Measurements from ENCODE around the gene PRAME. TPM values are rescaled to one million over a fixed set of nuclear protein-coding genes. Genes with fewer than 3 reads are reported as not detected.

Gene PRAME
- total RNA-seq, 4 donors from 2014 or later: not detected

GRCh38 chr22:22565981-22566380, 6.9 kb upstream of the PRAME start:
- H3K4me3 ChIP-seq: no peak overlapping the region
- H3K27ac ChIP-seq: no peak overlapping the region
- no peaks in the 10 kb centered on the region for H3K36me3 ChIP-seq
- H3K4me1 ChIP-seq: no peaks in the 10 kb centered on the region
- peaks cover 47% of the 10 kb centered on the region for H3K27me3 ChIP-seq
- ATAC-seq: no peak
- H3K9me3 ChIP-seq: peaks cover 0 to 10% (median 0%) of the 10 kb centered on the region in 3 donors
- 73 to 100% methylated on average over 1 to 2 of the region's 2 CpGs for WGBS, 2 donors (ENCODE audit: low coverage in 1 of 2)
- TF ChIP-seq EP300 (IDR thresholded peaks at IDR 0.05) (no peak), CTCF (IDR thresholded peaks at IDR 0.05) (no peak), POLR2A (IDR thresholded peaks at IDR 0.05) (no peak), POLR2AphosphoS5 (IDR thresholded peaks at IDR 0.05) (no peak)

- WGBS, 2 donors (ENCODE audit: low coverage in 1 of 2): 96 to 97% methylated on average over 4 to 5 of the region's 25 CpGs
- Histone ChIP-seq H3K36me3 (no peaks in the 10 kb centered on the region), H3K27me3 (peaks cover 11% of the 10 kb centered on the region), H3K9me3 (no peaks in the 10 kb centered on the region), H3K4me1 (no peaks in the 10 kb centered on the region), H3K27ac (no peak overlapping the region), H3K4me3 (no peak overlapping the region)
- ATAC-seq: no peak
- no peak for TF ChIP-seq EP300 (IDR thresholded peaks at IDR 0.05)
- TF ChIP-seq POLR2AphosphoS5 (IDR thresholded peaks at IDR 0.05): no peak
- no peak for TF ChIP-seq CTCF (IDR thresholded peaks at IDR 0.05)
- no peak for TF ChIP-seq POLR2A (IDR thresholded peaks at IDR 0.05)
Observed at GRCh38 chr22:22558071-22558971, 744 bp downstream of the PRAME start.

DNA sequence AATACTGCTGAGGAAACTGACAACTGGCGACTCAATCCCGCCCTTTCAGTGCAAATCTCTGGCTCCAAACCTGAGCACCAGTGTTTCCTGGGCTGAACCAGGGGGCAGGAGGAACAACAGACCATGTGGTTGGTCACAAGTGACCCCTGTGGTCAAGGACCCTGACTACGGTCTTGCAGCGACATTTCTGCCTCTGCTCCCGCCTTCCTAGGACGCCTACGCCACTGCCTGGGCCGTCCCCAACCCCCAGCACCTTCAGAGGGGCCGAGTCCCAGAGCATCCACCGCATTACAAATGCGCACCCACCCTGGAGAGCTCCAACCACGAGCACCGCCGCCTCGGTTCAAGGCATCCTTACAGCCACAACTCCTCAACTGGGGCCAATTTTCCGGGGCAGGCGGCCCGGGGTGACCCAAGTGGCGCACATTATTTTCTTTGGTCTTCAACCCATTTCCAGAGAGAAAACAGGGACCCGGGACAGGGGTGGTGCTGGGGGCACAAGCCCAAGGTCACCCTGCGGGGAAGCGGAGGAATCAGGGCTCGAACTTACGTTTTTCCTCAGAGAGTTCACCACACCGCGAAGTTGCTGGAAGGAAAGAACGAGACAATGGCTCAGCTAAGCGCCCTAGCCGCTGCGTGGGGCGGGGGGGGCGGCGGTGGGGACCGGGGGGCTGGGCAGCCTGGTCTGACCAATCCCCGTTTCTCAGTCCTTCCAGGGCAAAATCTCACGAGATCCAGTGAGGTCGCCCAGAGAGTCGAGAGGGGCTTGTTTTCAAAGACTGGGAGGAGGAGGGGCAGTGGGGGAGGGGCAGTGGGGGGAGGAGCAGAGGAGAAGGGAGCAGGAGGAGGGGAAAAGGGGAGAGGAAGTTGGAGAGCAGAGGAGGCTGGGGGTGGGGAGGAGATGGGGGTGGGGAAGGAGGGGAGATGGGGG, 1.8 kb downstream of the PRAME start:
- H3K27ac ChIP-seq: no peak overlapping the region
- TF ChIP-seq POLR2A (IDR thresholded peaks at IDR 0.05): no peak
- WGBS, 2 donors (ENCODE audit: low coverage in 1 of 2): 89% methylated on average over 3 of the region's 38 CpGs; no CpG with 5 or more reads in 1 of the 2 donors

GRCh38 chr22:22556578-22556977, 2.5 kb downstream of the PRAME start:
- Histone ChIP-seq H3K27me3 (peaks cover 11% of the 10 kb centered on the region), H3K36me3 (no peaks in the 10 kb centered on the region), H3K9me3 (no peaks in the 10 kb centered on the region), H3K4me1 (no peaks in the 10 kb centered on the region), H3K4me3 (no peak overlapping the region), H3K27ac (no peak overlapping the region)
- TF ChIP-seq POLR2AphosphoS5 (IDR thresholded peaks at IDR 0.05): no peak
- TF ChIP-seq CTCF (IDR thresholded peaks at IDR 0.05): no peak
- no peak for TF ChIP-seq POLR2A (IDR thresholded peaks at IDR 0.05)
- TF ChIP-seq EP300 (IDR thresholded peaks at IDR 0.05): no peak
- ATAC-seq: no peak
- WGBS, 2 donors (ENCODE audit: low coverage in 1 of 2): 87% methylated on average over 3 of the region's 14 CpGs; no CpG with 5 or more reads in 1 of the 2 donors

More for the DNA sequence above, 1.8 kb downstream of the PRAME start:
- no peaks in the 10 kb centered on the region for H3K9me3 ChIP-seq
- no peak for ATAC-seq
- H3K27me3 ChIP-seq: peaks cover 11% of the 10 kb centered on the region
- H3K36me3 ChIP-seq: no peaks in the 10 kb centered on the region
- H3K4me1 ChIP-seq: no peaks in the 10 kb centered on the region
- H3K4me3 ChIP-seq: no peak overlapping the region

DNA sequence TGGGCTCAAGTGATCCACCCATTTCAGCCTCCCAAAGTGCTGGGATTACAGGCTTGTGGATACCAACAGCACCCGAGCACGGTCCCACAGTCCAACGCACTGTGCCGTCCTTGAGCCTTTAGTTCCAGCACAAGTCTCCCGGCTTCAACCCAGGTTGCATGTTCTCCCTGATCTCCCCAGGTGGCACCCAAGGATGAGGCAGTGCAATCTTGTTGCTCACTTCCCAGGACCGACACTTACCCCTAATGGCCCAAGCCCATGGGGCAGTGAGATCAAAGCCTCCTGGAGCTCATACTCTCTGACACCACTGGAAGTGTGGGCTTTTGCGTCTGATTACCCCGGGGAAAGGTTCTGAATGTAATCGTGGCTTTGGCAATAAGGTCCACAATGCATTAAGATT, 3.5 kb downstream of the PRAME start:
- H3K27ac ChIP-seq: no peak overlapping the region
- H3K36me3 ChIP-seq: no peaks in the 10 kb centered on the region
- TF ChIP-seq CTCF (IDR thresholded peaks at IDR 0.05) (no peak), EP300 (IDR thresholded peaks at IDR 0.05) (no peak), POLR2AphosphoS5 (IDR thresholded peaks at IDR 0.05) (no peak), POLR2A (IDR thresholded peaks at IDR 0.05) (no peak)
- no peaks in the 10 kb centered on the region for H3K4me1 ChIP-seq
- H3K9me3 ChIP-seq: no peaks in the 10 kb centered on the region
- no peak for ATAC-seq
- 75% methylated on average over 4 of the region's 9 CpGs; no CpG with 5 or more reads in 1 of the 2 donors for WGBS, 2 donors (ENCODE audit: low coverage in 1 of 2)
- no peak overlapping the region for H3K4me3 ChIP-seq
- peaks cover 17% of the 10 kb centered on the region for H3K27me3 ChIP-seq

All from gastroesophageal sphincter (tissue), 4 donors.